Left renal pelvis (tissue), 4 donors: ENCODE data around the gene PTGER1. TPM values are rescaled to one million over a fixed set of nuclear protein-coding genes. Genes with fewer than 3 reads are reported as not detected.

Source experiments
- DNase-seq, 4 donors: peaks; one replicate each; pipeline ENCODE4 v3.0.0-alpha.2; 2013; ENCODE audit warnings: low read depth in 4 of 4, low spot score in 3 of 4
- polyA plus RNA-seq, 4 donors: library from polyadenylated mRNA; unstranded; fragments of 120-200 nt; gene quantifications; one replicate each; pipeline ENCODE4 v1.2.1, GENCODE V29; 2013; ENCODE audit not compliant: insufficient read length in 4 of 4

The PTGER1 gene
- polyA plus RNA-seq, 4 donors = 0.71 to 9.1 (median 2.5) TPM

DNA sequence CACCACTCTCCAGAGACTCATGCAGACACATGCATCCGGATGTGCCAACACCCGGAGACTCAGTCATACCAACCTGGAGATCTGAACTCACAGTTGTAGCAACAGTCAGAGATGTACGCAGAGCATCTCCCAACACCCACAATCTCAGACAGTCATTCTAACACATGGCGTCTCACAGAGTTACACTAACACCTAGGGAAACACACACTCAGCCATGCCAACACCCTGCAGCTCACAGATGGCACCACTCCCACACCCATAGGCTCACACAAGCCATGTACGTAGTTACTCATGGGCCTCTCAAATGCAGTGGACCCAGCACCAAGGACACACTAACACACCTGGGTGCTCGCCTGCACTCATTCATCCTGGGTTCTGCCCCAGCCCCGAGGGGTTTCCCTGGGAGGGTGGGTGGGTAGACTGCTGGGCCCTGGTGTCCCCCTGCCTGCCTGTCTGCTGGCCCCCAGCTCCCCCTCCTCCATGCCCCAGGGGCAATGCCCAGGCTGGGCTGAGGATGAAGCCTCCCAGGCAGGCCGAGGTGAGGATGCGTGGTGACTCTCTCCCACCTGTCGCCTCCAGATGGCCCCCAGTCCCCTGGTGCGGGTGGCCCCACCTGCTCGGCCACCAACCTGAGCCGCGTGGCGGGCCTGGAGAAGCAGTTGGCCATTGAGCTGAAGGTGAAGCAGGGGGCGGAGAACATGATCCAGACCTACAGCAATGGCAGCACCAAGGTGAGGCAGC lies 32.1 kb downstream of the PTGER1 start:
- DNase-seq = no peak

DNA sequence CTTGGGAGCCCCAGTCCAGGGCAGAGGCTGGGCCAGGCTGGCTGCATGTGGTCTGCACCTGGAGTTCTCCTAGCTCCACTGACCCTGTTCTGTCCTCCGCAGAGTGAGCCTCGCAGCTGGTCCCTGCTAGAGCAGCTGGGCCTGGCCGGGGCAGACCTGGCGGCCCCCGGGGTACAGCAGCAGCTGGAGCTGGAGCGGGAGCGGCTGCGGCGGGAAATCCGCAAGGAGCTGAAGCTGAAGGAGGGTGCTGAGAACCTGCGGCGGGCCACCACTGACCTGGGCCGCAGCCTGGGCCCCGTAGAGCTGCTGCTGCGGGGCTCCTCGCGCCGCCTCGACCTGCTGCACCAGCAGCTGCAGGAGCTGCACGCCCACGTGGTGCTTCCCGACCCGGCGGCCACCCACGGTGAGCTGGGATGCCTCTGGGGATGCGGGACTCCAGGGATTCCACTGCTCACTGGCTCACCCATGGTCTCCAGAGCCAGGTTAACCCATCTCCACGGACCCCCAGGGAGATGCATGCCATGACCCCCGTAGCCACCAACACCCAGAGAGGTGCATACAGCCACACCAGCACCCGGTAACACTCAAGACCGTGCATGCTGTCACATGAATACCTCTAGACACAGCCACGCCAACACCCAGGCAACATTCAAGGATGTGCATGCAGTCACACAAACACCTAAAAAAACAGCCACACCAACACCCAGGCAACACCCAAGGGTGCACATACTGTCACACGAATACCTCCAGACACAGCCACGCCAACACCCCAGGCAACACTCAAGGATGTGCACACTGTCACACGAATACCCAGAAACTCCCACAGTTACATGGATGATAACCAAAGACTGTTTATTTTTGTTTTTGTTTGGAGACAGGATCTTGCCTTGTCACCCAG lies 33.9 kb downstream of the PTGER1 start:
- no peak for DNase-seq

DNA sequence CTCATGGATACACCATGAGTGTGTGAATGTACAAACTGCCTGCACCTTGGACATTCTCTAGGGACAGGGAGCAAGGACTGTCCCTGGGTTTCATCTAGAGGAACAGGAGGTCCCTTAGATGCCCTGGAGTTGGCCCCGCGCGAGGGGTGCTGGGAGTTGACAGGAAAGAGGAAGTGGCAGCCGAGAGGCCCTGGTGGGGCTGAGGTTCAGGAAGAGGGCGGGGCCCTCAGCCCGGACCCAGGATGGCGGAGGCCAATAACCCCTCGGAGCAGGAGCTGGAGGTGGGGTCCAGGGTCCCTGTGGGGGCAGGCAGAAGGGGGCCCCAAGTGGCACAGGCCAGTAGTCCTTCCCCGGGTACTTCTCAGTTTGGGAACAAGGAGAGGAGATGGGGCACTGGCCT lies 35.1 kb downstream of the PTGER1 start:
- no peak for DNase-seq

DNA sequence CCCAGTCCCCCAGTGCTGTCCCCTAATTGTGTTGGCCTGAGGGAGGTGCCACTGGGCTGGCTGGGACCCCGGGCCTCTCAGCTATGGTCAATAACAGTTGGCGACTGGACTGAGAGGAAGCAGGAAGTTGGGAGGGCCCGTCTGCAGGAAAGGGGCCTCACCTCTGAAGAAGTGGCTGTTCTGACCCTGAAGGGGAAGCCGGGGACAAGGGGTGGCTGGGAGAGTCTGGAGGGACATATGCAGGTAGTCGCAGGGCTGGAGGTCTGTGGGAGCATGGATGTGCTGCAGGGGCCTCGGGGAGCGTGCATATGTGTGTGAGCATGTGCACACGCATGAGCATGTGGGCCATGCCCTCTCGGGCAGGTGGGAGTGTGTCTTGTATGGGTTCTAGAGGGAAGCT lies 36.1 kb downstream of the PTGER1 start:
- DNase-seq = no peak

DNA sequence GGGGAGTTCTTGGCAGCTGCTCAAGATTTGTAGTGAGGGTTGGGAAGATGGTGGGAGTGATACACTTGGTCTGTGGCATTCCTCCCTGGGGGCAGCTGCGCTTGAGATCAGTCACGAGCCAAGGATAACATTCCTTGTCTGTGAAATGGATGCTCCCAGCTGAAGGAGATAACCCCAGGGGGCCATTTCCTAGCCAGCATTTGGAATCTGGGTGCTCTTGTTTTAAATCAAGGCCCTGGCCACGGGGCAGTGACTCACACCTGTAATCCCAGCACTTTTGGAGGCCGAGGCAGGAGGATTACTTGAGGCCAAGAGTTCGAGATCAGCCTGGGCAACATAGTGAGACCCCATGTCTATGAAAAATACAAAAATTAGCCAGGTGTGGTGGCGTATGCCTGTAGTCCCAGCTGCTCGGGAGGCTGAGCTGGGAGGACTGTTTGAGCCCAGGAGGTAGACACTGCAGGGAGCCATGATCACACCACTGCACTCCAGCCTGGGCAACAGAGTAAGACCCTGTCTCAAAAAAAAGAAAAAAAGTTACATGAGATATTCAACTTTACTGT lies 37.5 kb downstream of the PTGER1 start:
- DNase-seq = no peak

DNA sequence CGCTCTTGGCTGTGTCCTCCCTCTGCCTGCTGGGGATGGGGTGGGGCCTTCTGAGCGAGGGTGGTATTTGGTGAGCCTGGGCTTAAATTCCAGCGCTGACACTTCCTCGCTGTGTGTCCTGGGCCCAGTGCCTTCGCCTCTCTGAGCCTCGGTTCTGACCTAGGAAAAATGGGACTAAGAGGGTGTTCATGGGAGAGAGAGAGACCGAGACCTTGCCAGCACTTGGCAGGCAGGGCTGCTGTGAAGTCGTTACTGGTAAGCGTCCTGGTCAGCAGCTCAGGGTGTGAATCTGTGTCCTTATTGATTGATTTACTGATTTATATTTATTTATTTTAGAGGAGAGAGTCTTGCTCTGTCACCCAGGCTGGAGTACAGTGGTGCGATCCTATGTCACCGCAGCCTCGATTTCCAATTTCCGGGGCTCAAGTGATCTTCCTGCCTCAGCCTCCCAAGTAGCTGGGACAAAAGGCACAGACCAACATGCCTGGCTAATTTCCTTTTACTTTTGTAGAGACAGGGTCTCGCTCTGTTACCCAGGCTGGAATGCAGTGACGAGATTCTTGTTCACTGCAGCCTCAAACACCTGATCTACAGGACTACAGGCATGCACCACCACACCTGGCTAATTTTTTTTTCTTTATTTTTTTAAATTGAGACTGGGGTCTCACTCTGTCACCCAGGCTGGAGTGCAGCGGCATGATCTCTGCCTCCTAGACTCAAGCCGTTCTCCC lies 39.7 kb downstream of the PTGER1 start:
- DNase-seq = no peak

DNA sequence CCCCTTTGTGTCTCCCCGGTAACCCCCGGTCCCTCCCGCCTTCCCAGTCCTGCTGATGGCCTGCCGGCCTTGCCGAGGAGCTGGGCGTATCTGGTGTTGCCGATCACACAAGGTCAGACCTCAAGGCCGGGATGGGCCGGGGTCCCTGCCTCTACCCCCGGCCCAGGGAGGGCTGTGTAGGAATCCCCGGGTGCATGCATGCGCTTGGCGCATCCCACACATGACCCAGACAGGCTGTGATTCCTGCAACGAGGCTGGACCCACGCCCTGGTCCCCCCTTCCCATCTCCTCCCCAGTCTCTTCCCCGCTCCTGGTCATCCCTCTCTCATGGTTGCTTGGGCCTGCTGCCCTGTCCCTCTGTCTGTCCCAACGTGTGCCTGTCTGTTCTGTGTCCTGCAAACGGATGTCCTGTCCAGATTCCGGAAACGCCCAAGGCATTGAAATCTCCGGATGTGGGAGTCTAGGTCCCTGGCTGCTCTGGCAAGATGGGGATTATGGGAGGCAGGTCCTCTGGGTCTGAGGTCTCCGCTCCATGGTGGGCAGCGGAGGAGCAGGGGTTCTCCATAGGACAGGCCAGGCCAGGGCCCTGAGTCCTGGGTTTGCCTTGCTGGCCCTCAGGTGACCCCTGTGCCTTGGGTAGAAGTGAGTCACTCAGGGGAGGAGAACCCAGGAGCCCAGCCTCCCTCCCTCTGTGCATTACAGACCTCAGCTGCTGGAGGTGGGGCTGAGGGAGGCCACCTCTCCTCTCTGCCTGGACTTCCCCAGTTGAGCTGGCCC lies 40.4 kb downstream of the PTGER1 start:
- DNase-seq = no peak

DNA sequence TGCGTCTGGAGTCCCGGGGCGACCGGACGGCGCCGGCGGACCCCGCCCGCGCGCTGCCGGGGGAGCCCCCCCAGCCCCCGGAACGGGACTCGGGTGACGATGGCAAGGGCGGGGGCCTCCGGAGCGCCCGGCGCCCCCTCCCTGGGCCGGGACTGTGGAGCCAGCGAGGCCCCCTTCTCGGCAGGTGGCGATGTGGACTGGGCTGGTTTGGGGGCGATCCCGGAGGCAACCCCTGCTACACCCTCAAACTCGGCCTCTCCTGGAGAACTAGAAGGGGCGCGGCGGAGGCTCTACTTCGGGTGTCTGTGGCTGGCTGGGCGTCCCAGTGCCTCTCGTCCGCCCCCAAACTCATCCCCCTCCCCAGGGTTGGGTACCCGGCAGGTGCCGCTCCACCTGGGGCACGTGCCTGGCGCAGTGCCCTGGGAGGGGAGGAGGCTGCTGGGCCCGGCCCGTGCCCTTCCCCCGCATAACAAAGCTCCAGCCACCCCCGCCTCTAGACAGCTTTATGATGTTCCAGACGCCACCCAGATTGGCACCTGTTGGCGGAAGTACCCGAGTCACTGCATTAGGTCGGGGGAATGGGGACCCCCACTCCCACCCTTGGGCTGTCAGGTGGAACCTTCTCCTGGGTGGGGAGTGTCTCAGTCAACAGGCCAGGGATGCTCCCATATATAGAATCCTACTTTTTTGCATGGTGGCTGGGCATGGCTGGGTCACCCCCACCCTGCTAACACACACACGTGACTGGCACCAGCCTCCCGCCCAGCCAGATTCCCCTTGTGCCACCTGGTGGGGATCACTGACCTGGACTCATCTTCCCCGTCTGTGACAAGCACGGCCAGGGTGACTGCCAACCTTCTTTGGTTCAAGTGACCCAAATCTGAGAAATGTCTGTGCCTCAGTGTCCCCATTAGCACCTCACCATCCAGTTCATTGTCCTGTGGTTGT lies 41.3 kb downstream of the PTGER1 start:
- no peak for DNase-seq

DNA sequence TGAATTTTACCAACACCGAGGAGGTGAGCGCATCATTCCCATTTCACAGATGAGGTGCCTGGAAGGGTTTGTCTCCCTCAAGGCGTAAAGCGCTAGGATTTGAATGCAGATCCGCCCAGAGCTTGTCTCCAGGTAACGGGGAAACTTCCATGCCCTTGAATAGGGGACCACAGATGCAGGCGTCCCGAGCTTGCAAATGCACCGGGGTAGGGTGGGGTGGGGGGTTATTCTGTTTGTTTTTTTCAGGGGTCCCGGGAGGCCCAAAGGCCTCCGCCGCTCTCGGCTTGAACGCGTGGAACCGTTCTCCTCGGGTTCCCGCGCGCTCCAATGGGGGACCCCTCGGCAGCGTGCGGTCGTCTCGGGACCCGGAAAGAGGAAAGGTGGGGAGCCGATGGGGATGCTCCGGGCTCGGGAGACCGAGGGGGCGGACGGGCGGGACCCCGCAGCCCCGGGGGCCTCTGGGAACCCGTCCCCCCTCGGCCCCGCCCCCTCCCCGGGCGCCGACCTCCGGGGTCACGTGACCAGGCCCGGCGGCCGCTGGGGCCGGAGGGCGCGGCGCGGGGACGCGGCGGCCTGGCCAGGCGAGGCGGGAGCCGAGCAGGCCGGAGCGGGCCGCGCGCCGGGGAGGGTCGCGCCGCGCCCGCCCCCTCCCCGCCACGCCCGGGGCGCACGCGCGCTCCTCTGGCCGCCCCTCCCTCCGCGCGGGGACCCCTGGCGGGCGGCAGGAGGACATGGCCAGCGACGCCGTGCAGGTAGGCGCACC lies 42.2 kb downstream of the PTGER1 start, which contains the start of gene PKN1:
TSS of gene PKN1 (plus strand) at position 516 of the 763 bp plus-strand sequence. CDS start at position 732, 216 bp downstream.
- DNase-seq = no peak

DNA sequence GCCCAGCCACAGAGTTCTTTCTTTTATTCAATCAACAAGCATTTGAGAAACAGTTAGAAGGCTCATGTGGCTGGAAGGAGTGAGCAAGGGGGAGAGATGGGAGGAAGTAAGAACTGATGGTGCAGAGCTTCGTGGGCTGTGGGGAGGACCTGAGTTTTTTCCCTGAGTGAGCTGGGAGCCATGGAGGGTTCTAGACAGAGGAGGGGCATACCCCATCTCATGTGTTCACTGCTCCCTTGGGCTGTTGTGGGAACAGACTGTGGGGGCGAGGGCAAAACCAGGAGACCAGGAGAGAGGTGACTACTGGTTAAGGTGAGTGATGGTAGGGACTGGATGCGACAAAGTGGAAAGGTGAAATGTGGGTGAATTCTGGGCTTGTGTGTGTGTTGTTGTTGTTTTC lies 44.4 kb downstream of the PTGER1 start:
- DNase-seq = no peak

DNA sequence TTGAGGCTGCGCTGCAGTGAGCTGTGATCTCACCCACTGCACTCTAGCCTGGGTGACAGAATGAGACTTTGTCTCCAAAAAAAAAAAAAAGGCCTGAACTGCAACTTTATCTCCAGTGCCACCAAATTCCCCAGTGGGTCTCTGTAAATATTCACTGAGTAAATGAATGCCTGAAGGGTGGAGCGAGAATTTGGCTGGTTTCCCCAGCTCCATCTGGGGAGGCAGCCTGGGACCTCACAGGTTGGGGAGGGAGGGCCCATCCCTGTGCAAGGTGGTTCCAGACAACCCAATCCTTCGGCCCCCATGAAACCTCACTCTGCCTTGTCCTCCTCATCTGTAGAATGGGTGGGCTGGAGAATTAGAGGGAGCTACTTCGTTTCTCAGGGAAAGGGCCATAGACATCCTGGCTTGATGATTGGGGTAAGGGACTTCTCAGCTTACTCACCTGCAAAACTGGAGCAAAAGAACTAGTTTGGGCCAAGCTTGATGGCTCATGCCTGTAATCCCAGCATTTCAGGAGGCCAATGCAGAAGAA lies 46.2 kb downstream of the PTGER1 start:
- no peak for DNase-seq

DNA sequence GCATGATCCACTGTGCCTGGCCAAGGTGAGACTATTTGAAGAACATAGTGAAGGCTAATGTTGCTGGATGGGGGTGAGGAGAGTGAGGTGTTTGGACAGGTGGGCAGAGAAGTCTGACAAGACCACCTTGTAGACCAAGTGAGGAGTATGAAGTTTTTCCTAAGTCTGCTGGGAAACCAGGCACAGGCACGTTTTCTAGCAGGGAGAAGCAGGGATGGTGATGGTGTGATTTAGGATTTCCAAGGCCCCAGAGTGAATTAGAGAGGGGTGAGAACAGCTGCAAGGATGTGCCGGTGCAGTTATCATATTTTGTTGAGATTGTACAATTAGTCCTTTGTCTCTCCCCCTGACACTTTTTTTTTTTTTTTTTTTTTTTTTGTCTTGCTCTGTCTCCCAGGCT lies 47.7 kb downstream of the PTGER1 start:
- no peak for DNase-seq

DNA sequence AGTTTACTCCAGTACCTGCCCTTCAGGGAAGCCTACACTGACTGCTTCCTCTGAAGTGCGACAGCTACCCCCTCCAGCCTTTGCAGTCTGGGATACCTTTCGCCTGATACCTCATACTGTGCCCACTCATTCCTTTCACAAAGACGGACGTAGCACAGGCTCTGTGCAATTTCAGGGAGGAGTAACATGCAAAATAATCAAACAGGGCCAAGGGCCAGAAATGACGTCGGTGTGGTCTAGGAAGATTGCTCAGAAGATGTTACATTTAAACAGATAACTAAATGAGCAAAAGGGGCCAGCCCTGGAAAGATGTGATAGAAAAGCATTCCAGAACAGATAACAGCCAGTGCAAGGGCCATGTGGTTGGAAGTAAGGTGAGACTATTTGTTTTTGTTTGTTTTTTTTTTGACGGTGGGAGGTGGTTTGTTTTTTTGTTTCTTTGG lies 49.4 kb downstream of the PTGER1 start:
- no peak for DNase-seq

Other genes starting within 250 kb of the PTGER1 start
- gene ADGRE5, start 93.9 kb downstream of the PTGER1 start, polyA plus RNA-seq = 10 to 100 TPM; 20.3 to 44.8 (median 23.1) TPM
- 10 to 100 TPM; 36.1 to 70.0 (median 53.2) TPM for gene DDX39A, start 56.0 kb downstream of the PTGER1 start, polyA plus RNA-seq
- 100 to 1,000 TPM in 1 of 4 donors, 10 to 100 TPM in 3; 56.1 to 104 (median 80.8) TPM for gene PKN1, start 42.0 kb downstream of the PTGER1 start, polyA plus RNA-seq
- 100 to 1,000 TPM in 1 of 4 donors, 10 to 100 TPM in 3; 58.3 to 102 (median 63.4) TPM for gene GIPC1, start 20.8 kb upstream of the PTGER1 start, polyA plus RNA-seq
- 100 to 1,000 TPM in 3 of 4 donors, 10 to 100 TPM in 1; 98.5 to 125 (median 104) TPM for gene DNAJB1, start 43.0 kb upstream of the PTGER1 start, polyA plus RNA-seq
- gene TECR, start 54.2 kb upstream of the PTGER1 start, polyA plus RNA-seq = 100 to 1,000 TPM in 3 of 4 donors, 10 to 100 TPM in 1; 64.8 to 153 (median 142) TPM
- gene NDUFB7, start 96.7 kb upstream of the PTGER1 start, polyA plus RNA-seq = 100 to 1,000 TPM in 1 of 4 donors, 10 to 100 TPM in 3; 72.3 to 131 (median 88.7) TPM
- gene CLEC17A, start 107.7 kb upstream of the PTGER1 start, polyA plus RNA-seq = under 1 TPM in 3 of 4 donors, not detected in 1; 0.09 to 0.30 (median 0.29) TPM
- under 1 TPM in 2 of 4 donors, not detected in 2; 0.09 to 0.40 TPM for gene ADGRE3, start 199.5 kb upstream of the PTGER1 start, polyA plus RNA-seq
- gene ZNF333, start 214.7 kb upstream of the PTGER1 start, polyA plus RNA-seq = 10 to 100 TPM; 14.5 to 27.2 (median 21.8) TPM